GM10266 (cell line): ENCODE measurements around the gene ARHGEF11.

Experiments
- DNase-seq: peaks from one replicate; pipeline ENCODE4 v3.0.0; 2012; ENCODE audit errors: extremely low spot score
- CTCF ChIP-seq: IDR thresholded peaks from 2 replicates; pipeline ENCODE4 v1.5.1; 2012; ENCODE audit warnings: mild to moderate bottlenecking, low read depth; ENCODE audit not compliant: control insufficient read depth, insufficient read depth; ENCODE audit errors: missing control alignments

Gene ARHGEF11

DNA sequence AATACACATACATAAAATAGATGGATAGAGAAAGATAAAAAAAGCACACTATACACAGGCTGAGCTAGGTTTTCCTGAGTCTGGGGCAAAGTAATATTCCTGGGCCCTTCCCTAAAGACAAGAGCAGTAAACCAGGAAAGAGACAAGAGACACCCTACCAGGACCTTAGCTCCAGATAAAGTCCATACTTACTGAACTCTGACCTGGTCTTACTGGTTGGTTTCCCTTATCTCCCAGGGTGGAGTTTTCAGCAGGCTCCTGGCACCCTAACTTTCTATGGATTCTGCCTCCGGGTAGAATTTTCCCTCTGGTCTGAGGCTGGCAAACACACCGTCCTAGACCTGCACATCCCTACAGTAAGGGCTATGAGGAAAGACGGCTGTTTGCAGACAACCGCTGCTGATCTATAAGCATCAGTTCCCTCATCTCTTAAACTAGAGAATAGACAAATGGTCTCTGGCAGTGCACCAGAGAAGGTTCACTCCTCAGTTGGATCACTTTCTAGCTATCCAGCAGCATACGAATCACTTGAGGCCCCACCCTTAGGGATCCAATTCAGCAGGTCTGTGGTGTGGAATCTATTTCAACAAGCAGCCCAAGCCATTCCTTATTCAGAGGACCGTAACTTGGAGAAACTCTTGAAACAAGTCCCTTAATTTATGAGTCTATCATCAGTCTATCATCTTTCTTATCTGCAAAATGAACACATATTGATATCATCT lies 52.0 kb downstream of the ARHGEF11 start:
- TF ChIP-seq CTCF = no peak
- DNase-seq = no peak

DNA sequence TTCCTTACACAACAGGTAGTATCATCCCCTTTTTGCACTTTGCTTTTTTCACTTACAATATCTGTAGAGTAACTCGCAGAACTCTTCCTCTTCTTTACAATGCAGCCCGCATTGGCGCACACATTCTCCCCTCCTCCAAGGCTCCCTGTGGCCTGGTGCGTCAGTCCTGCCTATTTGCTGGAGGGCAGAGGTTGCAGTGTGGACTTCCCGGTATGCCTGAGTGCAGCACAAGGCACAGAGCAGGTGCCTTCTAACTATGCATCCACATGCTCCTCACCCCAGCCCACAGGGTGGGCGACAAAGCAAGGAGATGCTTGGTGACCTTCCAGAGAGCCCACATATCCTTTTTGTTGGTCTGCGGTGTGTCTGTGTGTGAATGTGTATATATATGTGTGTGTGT lies 53.3 kb downstream of the ARHGEF11 start:
- no peak for DNase-seq
- no peak for TF ChIP-seq CTCF

- DNase-seq = no peak
- no peak for TF ChIP-seq CTCF
Measured at GRCh38 chr1:156987715-156988114, 57.8 kb downstream of the ARHGEF11 start.

DNA sequence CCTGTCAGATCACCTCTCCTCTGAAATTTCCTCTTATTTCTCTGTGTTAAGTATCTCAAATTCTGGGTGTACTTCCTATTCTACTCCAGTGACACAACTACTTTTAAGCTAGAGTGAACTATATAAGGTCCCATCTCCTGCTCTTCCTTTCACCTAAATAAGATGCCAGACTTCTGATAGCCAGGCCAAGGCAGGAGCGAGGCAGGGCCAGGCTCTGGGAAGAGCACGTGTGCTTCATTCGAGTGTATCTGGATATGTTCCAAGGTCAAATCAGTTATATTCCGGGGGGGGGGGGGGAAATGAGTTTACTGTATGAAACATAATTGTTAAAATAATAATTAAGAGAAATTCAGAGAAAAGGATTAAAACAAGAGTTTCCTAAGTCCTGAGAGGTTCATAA lies 65.0 kb downstream of the ARHGEF11 start:
- DNase-seq = no peak
- no peak for TF ChIP-seq CTCF

- no peak for DNase-seq
- no peak for TF ChIP-seq CTCF
Measured at GRCh38 chr1:156975084-156975483, 70.5 kb downstream of the ARHGEF11 start.

DNA sequence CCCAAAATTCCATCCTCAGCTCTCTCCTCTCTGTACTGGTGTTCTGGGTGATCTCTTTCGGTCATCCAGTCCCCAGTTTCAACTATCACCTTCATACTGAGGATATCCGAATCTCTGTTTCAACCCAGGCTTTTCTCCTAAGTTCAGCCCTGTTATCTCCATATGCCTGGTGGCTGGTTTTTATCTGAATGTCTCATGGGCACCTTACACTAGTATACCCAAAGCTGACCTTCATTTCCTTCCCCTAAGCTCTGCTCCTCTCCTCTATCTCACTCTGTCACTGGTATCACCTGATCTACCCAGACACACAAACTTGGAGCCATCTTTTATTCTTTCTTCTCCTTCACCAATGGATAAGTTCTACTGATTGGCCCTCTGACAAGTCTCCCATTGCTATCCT lies 72.1 kb downstream of the ARHGEF11 start:
- TF ChIP-seq CTCF = no peak
- DNase-seq = no peak

DNA sequence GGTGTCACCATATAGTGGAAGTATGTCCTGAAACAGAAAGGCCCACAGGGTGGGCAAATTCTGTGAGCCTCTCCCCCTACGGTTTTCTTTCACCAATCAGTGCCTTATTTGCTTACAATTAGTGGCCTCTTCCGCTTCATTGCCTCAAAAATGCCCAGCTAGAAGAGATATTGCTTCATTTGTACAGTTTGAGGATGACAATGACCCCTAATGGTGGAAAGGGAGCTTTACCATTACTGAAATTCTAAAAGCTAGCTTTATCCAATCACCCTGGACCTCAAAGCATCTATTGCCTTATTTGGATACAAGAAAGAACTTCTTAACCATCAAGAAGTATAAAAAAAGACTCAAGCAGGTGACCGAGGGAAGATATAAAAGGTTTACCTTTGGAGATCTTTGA lies 75.5 kb downstream of the ARHGEF11 start:
- TF ChIP-seq CTCF = no peak
- DNase-seq = no peak
